ENCODE measurements around the gene ANKS1B. TPM values are rescaled to one million over a fixed set of nuclear protein-coding genes. Genes with fewer than 3 reads are reported as not detected.

ANKS1B gene
- total and polyA plus RNA-seq, 10 of the 15 experiments (the other 5 are each of a cell fraction or from before 2014, with no cell fraction given), result 0.16 to 1.3 (median 0.82) TPM; not detected in 7

- no peak overlapping the region for H3K4me3 ChIP-seq
- H3K9me3 ChIP-seq (replicated peaks; ENCODE audit: control insufficient read depth, insufficient read depth, low read length), result no peaks in the 10 kb centered on the region
- no peak overlapping the region for H2AFZ ChIP-seq (ENCODE audit: control insufficient read depth, low read depth, low read length)
- H3K27me3 ChIP-seq (replicated peaks in 1 of 2; ENCODE audit: control insufficient read depth in 2 of 2, insufficient read depth in 2 of 2, low read length in 1 of 2), result no peaks in the 10 kb centered on the region
- H3K4me1 ChIP-seq (ENCODE audit: control insufficient read depth, insufficient read depth, low read length), result no peaks in the 10 kb centered on the region
- ATAC-seq (no peak), DNase-seq (ENCODE audit: low read depth, low spot score) (no peak), FAIRE-seq (no peak)
- CTCF ChIA-PET, result no interaction called here
- no peaks in the 10 kb centered on the region for H3K79me2 ChIP-seq (ENCODE audit: control insufficient read depth, insufficient read depth, low read length)
- SMC1A ChIA-PET (ENCODE audit: uncharacterized antibody, unreplicated experiment), result interaction anchor here (0.6 kb wide), 1 partner anchor 309 kb away, joined by 3 read pairs; no protein-coding TSS in a partner anchor
- H3K9ac ChIP-seq (ENCODE audit: control insufficient read depth, insufficient read depth, low read length), result no peak overlapping the region
- in situ Hi-C loops (cut with MboI), result no loop called here
- RAD21 ChIA-PET (ENCODE audit: unreplicated experiment), result no interaction called here
- H3K36me3 ChIP-seq (ENCODE audit: control insufficient read depth in 2 of 2, insufficient read depth in 2 of 2, low read length in 1 of 2), result no peaks in the 10 kb centered on the region
- H4K20me1 ChIP-seq (ENCODE audit: control insufficient read depth, insufficient read depth), result no peaks in the 10 kb centered on the region
- intact Hi-C loops (cut with micrococcal nuclease; ENCODE audit: unreplicated experiment), result no loop called here
- no TSS peak for BruUV-seq (replicated peaks)
- WGBS (ENCODE audit: insufficient coverage, insufficient replicate concordance, low lambda C conversion rate, missing lambda C conversion rate), result 22% methylated on average over 1 of the region's 1 CpG
- no peak overlapping the region for H3K4me2 ChIP-seq (ENCODE audit: control insufficient read depth, insufficient read depth)
- POLR2A ChIA-PET, result no interaction called here
- no peak overlapping the region for H3K27ac ChIP-seq (ENCODE audit: control insufficient read depth, insufficient read depth)
- TF ChIP-seq, protein P1, sequence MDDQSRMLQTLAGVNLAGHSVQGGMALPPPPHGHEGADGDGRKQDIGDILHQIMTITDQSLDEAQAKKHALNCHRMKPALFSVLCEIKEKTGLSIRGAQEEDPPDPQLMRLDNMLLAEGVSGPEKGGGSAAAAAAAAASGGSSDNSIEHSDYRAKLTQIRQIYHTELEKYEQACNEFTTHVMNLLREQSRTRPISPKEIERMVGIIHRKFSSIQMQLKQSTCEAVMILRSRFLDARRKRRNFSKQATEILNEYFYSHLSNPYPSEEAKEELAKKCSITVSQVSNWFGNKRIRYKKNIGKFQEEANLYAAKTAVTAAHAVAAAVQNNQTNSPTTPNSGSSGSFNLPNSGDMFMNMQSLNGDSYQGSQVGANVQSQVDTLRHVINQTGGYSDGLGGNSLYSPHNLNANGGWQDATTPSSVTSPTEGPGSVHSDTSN (IDR thresholded peaks at IDR 0.05; ENCODE audit: insufficient replicate concordance, low read depth, low read length), result no peak
- no peak for TF ChIP-seq IRF3 (IDR thresholded peaks at IDR 0.05)
- TF ChIP-seq, protein P2, sequence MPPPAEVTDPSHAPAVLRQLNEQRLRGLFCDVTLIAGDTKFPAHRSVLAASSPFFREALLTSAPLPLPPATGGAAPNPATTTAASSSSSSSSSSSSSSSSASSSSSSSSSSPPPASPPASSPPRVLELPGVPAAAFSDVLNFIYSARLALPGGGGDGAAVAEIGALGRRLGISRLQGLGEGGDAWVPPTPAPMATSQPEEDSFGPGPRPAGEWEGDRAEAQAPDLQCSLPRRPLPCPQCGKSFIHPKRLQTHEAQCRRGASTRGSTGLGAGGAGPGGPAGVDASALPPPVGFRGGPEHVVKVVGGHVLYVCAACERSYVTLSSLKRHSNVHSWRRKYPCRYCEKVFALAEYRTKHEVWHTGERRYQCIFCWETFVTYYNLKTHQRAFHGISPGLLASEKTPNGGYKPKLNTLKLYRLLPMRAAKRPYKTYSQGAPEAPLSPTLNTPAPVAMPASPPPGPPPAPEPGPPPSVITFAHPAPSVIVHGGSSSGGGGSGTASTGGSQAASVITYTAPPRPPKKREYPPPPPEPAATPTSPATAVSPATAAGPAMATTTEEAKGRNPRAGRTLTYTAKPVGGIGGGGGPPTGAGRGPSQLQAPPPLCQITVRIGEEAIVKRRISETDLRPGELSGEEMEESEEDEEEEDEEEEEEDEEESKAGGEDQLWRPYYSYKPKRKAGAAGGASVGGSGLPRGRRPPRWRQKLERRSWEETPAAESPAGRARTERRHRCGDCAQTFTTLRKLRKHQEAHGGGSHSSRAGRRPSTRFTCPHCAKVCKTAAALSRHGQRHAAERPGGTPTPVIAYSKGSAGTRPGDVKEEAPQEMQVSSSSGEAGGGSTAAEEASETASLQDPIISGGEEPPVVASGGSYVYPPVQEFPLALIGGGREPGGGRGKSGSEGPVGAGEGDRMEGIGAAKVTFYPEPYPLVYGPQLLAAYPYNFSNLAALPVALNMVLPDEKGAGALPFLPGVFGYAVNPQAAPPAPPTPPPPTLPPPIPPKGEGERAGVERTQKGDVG (CRISPR knock-in tag; IDR thresholded peaks at IDR 0.05), result no peak
- no peak for TF ChIP-seq CREB1 (IDR thresholded peaks at IDR 0.05; ENCODE audit: low read depth)
- TF ChIP-seq NR2C2 (IDR thresholded peaks at IDR 0.05; ENCODE audit: borderline replicate concordance, control insufficient read depth, insufficient read length, low read depth), result no peak
- TF ChIP-seq NRF1 (conservative IDR thresholded peaks at IDR 0.05; ENCODE audit: low read depth, low read length), result no peak
- TF ChIP-seq ZBTB33 (IDR thresholded peaks at IDR 0.05), result no peak
- no peak for TF ChIP-seq MEF2B (IDR thresholded peaks at IDR 0.05; ENCODE audit: partially characterized antibody, poor library complexity, severe bottlenecking)
- TF ChIP-seq ZNF274 (IDR thresholded peaks at IDR 0.05; ENCODE audit: insufficient read depth, insufficient read length), result no peak
- TF ChIP-seq JUNB (IDR thresholded peaks at IDR 0.05), result no peak
- TF ChIP-seq ZNF687 (IDR thresholded peaks at IDR 0.05), result no peak
- TF ChIP-seq CBFB (IDR thresholded peaks at IDR 0.05; ENCODE audit: low read depth), result no peak
- no peak for TF ChIP-seq POLR2AphosphoS5 (IDR thresholded peaks at IDR 0.05; ENCODE audit: low read length)
- TF ChIP-seq ATF7 (IDR thresholded peaks at IDR 0.05; ENCODE audit: low read depth), result no peak
These were observed 610.7 kb downstream of the ANKS1B start for GRCh38 chr12:99374023-99374422.
